LoVo (cell line): ENCODE results near the gene DPYD.

Source experiments
- DNase-seq: peaks from one replicate; pipeline ENCODE4 v3.0.0-alpha.2; 2016; ENCODE audit warnings: low spot score

Gene DPYD

DNA sequence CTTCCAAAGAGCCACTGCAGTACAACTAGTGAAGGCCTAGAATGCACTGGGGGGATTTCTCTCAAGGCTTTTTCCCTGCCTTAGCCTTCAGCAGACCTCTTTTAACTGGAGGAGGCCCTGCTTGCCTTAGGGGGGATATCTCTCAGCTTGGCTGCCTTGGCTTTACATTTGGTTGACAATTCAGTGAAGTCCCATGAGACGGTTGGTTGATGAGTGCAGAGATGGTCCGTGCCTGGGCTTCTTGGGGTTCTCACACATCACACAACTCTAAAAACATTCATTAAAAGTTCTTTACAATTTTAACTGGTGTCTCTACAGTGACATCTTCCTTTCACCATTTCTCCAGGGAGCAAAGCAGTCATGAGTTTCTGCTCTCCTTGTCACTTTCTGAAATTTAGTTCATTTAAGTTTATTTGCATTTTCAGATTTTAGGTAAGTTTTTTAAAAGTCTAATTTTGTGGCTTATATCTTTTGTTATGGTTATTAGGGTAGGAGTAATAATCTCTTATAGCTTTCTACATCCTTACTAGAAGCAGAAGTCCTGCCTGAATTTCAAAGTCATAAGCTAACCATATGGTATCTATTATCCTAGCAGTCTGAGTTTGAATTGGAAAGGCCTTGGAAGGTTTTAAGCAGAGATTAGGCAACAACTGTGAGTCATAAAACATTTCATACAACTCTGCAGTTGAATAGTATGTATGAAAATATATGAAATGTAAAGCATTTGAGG is 487.6 kb downstream of the DPYD start:
- DNase-seq: no peak

DNA sequence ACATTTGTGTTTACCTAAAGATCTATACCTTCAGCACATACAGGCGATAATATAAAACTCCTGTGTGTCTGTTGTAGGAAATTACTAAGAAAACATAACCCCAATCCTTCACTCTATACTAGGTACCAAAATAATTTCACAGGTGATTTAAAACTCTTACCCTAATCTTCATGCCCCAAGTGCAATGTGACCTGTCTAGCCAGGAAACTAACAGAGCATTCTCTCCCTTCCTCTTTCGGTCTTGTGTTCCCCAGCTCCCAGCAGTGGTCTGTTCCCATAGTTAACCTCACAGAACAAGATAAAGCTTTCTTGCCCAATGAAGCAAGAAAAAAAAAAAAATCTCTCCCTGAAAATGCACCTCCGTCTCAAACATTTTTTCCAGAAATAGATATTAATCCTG is 493.5 kb downstream of the DPYD start:
- no peak for DNase-seq

DNA sequence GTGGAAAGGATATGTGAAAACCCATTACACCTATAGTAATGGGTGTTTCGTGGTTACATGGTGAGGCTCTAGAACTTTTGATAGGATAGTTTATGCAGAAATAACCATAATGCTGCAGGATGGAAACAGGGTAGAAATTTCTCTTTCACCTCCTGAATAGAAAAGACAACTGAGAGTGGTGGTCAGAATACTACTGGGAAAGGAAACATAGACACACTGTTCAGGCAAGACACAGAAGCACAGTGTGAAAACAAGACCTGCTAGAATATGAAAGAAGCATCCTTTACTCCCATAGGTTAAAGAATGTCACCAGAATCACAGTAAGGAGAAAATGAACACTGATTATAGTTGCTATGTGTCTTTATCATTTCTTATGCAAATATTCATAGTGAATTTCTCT is 496.6 kb downstream of the DPYD start:
- DNase-seq: no peak

DNA sequence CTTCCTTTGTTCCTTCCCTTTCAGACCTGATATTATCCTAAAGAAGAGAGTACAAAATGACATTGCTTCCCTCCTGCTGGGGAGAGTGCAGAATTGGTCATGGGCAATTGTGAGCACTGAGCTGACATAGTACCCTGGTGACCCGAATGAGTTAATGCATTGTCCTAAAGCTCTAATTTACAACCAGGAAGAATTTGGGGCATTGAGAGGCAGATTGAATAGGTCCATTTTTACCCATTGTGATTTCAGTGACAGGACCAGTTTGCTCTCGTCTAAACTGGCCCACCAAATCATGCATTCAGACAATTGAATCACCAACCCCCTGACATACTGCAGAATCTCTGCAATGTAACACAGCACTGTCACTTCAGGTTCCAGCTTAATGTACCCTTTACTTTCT is 497.4 kb downstream of the DPYD start:
- no peak for DNase-seq

DNA sequence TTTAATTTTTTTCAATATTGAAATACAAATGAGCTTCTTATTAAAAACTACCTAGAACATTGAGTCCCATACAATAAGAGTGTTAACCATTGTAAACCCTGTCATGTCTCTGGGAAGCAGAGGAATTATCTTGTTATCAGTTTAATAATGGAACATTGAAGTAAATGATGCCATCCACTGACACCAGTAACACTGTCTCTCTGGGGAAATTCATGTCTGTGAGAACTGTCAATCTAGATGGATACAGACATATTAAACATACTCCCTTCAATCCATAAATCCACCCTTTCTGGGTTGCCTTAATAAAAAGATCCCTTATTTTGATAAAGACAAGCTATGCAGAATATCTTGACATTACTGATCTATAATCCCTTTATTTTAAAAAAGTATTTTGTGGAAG is 503.2 kb downstream of the DPYD start:
- no peak for DNase-seq

DNA sequence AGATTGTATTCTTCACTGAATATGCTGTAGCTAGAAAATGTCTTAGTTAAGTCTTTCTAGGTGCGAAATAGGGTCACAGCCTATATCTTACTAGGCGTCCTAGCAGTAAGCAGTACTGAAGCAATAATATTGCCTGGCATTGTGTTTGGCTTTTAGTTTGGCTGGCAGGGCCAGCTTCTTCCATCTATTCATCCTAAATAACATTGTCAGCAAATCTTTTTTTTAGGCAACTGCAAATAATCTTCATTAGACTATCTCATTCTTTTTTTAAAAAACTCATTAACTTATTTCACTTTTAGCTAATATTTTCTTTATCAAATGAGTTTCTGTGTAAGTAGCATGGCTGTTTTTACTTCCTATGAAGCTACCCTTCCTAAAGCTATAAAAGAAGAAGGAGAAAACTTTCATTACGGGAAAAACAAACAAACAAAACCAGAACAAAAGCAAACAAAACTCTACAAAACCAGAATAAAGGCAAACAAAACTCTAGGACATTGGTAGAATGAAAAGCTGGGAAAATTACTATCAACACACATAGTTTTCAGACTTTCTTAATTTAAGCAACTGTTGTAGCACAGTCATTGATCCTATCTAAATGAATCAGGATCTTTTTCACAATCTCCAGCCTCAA is 506.0 kb downstream of the DPYD start:
- DNase-seq: no peak

DNA sequence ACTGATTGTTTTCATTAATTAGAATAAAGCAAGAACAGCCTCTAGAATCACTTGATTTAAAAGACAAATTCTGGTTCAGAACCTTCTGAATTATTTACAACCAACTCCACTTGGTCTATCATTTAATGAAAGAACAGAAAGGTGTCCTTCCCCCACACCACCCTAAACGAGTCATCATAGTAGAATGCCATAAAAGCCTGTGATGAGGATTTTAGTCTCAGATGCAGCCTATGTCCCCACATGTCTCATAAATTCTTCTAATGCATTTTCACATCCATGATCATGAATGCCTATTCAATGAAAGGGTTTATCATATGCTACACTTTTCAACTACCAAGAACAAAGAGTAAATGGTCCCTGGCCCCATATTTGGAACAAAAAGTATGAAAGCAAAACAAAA is 508.1 kb downstream of the DPYD start:
- no peak for DNase-seq

DNA sequence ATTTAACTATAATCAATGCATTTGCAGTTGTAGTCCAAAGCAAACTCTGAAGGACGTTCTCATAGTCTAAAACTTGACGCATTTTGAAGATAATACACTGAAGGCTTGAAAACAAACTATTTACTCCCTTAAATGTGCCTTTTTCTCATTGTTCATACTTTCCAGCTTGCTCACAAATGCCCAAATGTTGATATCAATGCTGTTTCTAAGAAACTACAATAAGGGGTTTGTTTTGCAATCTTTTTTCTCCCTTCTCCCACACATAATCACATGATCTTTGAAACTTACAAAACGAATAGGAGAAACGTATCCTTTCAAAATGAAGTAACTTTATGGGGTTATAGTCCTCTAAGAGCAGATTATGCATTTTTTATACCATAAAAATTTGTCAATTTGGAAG is 508.7 kb downstream of the DPYD start:
- DNase-seq: no peak

DNA sequence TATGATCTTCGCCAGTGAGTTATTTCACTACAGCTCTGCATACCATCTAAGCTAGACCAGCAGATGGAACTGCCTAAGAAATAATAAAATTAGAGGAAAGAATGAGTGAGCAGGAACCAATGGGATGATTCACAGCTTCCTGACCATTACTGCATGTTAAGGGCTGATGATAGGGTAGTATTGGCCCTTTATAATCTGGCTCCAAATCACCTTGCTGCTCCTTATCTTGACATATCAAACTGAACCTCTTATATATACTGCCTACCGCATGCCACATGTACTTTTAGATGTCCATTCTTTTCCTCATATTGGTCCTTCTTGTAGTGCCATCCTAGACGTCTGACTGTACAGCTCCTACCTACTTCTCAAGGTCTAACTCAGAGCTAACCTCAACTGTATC is 524.4 kb downstream of the DPYD start:
- no peak for DNase-seq

DNA sequence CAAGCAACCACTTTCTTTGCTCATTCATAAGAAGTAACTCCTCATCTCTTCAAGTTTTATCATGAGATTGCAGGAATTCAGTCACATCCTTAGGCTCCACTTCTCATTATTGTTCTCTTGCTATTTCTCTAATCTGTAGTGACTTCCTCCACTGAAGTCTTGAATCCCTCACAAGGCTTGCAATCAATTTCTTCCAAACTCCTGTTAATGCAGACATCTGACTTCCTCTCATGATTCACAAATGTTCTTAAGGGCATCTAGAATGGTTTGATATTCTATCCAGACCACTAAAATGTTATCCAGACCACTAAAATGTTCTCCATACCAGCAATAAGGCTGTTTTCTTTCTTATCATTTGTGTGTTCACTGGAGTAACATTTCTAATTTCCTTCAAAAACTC is 528.1 kb downstream of the DPYD start:
- no peak for DNase-seq

DNA sequence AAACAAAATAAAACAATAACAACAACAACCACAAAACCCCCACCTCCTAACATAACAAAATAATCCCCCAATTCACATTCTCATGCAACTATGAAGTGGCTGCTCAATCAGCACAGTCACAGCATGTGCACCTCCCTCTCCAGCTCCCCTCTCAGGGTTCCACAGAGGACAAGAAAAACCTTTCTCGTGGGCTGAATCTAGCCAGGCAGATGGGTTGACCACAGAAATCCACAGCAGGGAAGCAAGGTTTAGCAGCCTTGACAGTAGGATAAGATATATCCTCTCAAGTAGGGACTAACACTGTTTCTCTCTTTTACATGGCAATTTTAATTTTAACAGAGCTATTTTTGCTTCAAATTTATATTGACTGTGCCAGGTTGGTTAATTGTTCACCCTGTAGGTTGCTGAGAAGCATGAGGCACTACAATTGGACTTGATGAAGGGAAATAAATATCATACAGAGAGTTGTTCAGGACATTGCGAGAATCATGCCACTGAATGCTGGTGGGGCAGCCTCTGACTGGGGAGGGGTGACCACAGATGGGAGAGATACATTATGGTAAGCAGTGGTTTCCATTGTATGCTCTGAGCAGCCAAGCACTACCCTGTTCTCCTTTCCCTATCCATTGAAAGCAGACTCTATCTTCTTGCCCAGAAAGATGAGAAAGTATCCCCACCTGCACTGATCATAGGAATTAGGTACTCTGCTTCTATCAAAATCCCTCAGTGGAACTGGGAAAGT is 535.1 kb downstream of the DPYD start:
- no peak for DNase-seq

DNA sequence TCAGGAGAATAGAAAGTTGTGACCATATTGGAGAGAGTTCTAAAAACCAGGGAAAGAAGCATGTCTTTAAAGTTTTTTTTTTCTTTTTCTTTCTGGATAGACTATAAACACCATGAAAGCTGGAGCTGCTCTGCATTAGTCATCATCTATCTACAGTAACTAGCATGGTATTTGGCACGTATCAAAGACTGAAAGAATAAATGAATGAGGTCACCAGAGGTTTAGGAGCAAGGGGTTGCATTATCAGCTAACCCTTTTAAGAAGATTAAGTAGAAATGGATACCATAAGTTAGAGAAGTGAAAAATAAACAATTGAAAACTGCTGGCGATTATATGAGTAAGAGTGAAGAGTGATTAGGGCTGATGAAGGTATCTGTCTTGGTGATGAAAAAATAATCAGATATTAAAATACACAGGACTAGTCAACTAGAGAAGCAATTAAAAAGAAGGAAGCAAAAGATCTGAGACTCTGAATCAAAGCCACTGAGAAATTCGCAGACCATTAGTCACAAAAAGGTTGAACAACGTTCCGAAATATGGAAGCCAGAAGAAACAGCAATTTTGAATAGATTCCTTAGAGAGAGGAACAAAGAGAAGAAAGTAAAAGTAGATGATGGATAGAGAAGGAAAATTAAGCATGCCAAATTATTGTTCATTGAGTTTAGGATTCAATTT is 536.4 kb downstream of the DPYD start:
- no peak for DNase-seq

DNA sequence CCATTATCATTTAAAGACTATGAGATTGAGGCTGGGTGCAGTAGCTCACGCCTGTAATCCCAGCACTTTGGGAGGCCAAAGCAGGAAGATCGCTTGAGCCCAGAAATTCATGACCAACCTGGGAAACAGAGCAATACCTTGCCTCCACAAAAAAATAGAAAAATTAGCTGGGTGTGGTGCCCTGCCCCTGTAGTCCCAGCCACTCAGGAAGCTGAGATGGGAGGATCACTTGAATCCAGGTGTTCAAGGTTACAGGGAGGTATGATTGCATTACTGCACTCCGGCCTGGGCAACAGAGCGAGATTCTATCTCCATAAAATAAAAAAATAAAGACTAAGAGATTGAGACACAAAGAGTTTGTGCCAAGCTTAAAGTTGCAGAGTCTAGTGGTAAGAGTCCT is 537.0 kb downstream of the DPYD start:
- no peak for DNase-seq

DNA sequence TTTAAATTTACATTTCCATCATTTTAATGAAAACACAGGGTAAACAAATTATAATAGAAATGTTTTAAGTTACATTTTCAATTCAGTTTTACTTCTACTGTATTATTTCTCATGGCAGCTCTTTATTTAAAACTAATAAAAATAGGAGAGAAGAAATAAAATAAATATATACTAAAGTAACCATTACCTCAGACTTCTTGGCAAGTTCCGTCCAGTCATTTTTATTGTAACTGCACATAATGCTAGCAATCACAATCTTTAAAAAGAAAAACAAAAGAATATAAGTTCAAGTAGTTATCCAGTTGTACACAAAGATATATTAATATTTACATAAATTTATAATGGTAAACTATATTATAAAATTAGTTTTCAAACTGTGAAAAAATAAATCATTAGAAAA is 538.6 kb downstream of the DPYD start:
- DNase-seq: no peak

DNA sequence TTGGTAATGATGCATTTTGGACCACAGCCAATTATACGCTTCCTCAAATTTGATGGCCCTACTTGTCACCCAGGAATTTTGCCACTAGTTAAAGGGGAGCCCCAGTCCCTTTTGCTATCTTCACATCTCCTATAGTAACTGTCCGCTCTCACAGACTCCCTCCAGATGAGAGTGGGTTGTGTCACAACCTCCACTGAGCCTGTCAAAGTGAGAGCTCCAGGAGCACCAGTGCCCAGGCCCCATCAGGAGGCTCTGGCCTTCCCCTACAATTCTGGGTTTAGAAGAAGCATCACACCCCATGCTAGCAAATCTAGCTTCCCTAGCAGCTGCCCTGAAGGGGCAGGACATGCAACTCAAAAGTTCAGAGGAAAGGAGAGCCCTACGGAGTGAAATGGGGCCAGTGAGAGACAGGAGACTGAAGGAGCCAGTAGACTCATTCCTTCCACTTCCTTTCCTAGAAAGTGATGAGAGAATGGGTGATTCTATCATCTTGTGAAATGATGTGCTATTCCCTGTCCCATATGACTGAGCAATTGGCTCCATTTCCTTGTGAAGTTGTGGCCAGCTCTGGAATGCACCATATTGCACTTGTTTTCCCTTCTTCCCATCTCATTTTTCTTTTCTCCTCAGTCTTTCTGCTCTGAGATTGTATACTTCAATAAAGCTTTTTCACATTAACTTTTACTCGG is 541.3 kb downstream of the DPYD start:
- DNase-seq: no peak

DNA sequence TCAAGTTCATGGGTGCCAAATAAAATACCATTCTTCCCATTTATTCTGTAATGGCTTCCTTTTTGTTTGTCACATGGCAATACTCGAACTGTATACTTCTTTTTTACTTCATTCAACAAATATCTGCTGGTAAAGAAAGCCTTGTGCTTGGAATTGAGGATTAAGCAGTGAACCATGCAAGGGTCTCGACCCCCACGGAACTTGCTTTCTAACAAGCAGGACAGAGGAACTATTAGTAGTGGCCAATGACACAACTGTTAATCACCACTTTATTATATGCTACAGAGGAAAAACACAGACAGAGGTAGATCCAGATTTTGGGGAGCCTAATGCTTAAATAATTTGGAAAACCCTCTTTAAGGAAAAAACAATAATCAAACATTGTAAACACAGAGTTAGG is 542.2 kb downstream of the DPYD start:
- no peak for DNase-seq

DNA sequence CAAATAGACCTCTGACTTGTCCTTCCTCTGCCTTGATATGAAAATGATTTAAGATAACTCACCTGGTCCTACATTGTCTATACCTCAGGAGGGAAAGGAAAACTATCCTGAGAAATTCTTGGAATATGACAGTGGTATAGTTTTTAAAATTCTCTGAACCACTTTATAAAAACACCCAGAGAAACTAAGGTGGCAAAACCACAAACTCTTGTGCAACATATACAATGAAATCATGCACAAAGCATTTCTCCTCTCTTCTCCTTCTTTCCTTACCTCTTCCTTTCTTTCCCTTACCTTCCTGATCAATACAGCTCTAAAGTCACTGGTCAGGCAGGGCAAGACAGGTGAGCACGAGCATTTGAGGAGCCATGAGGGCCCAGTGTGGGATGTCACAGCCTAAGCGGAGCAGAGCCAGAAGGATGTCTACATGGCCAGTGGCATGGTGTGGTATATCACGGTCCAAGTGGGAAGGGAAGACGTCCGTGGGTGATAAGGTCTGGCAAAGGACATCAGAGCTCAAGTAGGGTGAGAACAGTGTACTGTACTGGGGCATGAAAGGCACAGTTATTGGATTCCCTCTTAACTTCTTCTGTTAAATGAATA is 543.3 kb downstream of the DPYD start:
- no peak for DNase-seq

DNA sequence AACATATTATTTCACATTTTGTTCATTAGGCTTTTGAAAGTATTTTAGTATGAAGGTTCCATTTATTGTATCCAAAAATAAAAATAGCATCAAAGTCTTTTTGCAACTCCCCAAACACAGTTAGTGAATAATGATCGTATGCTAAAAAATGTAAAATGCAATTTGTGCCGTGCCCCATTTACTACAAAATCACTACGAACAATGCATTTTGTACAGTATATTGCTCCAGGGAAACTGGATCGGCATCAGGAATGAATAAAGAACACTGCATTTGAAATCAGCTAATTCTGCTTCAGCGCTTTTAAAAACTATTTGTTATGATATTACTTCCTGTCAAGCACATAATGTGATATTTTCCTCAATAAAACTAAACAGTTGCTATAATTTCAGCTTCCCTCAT is 547.8 kb downstream of the DPYD start:
- no peak for DNase-seq

DNA sequence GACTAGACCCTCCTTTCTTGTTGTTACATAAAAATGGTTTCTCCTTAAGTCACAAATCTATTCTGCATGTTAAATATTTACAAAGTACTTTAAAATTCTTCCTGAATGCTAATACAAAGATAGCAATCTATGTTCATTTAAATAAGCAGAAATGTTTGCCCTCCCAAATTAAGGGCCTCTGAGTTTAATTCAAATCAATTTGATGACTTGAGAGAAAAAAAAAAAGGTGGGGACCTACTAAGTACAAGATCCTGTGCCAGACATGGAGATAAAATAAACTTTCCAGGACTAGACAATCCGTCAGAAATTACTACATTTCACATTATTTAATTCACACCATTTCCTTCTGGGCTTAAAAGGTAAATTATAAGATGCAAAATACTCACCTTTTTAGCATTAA is 548.3 kb downstream of the DPYD start:
- DNase-seq: no peak

DNA sequence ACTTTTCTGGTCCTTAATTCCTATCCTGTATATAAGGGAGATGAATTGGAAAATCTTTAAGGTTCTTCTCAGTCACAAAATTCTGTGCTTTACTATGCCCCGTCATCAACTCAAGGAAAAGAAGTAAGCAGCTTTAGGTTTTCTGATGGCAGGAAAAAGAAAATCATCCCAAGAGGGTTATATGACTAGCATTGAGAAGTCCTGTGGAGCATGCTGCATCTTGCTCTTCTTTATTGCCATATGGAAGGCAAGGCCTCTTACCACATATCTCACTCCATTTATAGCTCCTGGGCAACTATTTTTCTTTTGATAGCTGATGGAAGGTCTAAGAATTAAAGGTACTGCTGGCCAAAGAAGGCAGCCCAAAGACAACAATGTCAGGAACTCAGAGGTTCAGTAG is 552.5 kb downstream of the DPYD start:
- DNase-seq: no peak

DNA sequence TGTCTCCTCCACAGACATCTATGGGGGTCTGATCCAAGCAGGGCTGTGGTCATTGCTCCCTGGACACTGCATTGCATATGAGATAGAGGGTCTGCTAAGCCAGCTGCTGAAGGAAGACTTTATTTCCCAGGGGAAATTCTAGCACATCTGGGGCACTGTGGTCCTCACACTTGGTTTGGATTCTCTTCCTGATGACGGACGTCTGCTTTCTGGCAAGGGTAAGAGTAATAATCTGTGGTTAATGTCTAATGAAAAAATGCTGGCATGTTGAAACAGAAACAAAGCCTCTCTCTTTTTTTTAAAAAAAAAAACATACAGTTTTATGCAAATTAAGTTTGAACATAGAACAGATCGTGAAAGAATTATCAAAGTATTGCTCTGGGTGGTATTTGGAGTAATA is 553.9 kb downstream of the DPYD start:
- DNase-seq: no peak

DNA sequence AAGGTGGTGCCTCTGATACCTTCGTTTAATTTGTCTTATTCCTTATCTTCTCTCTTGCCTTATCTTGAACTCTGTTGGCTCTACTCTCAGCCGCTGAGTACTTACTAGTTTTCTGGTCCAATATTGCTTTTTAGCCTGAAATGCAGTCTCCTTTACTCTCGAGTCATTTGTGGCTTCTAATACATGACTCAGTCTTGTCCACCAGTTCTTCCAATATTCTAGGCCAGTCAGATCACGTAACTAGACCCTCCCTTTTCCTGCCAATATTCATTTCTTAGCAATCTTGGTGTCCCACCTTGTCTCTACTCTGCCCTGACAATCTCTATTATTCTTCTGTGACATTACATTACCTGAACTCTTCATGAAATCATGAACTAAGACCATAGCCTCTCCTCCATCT is 555.8 kb downstream of the DPYD start:
- no peak for DNase-seq
